Stomach (tissue), 9 donors: ENCODE measurements around the gene SPINT4. TPM values are rescaled to one million over a fixed set of nuclear protein-coding genes. Genes with fewer than 3 reads are reported as not detected.
"Not testable (repeated sequence)": the region's sequence is repeated elsewhere in the genome, so short reads cannot be mapped to it uniquely, and the experiment has no call there.

Source experiments
- DNase-seq, 2 donors: peaks; one replicate each; pipeline versions ENCODE4 v3.0.0 to v3.0.0-alpha.2; 2013 to 2019
- H3K27ac ChIP-seq, 5 donors: fragments of 200-600 bp in 4 of 5; sonication (generic) in 4 of 5; one replicate each; pipeline ENCODE4 v1.5.1; 2013 to 2019; ENCODE audit warnings: mild to moderate bottlenecking in 1 of 5, moderate library complexity in 1 of 5
- H3K27me3 ChIP-seq, 3 donors: fragments of 200-600 bp; sonication (generic); one replicate each; pipeline ENCODE4 v1.5.1; 2017 to 2019; ENCODE audit warnings: mixed run types in 1 of 3
- H3K36me3 ChIP-seq, 4 donors: fragments of 200-600 bp; sonication (generic); 1 replicate in 3 of 4; 2 replicates in 1 of 4; pipeline ENCODE4 v1.5.1; 2016 to 2019
- H3K4me1 ChIP-seq, 4 donors: fragments of 200-600 bp; sonication (generic); one replicate each; pipeline ENCODE4 v1.5.1; 2016 to 2019
- H3K4me3 ChIP-seq, 4 donors: fragments of 200-600 bp; sonication (generic) in 3 of 4; one replicate each; pipeline ENCODE4 v1.5.1; 2016 to 2019; ENCODE audit warnings: mild to moderate bottlenecking in 1 of 4
- H3K9me3 ChIP-seq, 4 donors: fragments of 200-600 bp; sonication (generic); one replicate each; pipeline ENCODE4 v1.5.1; 2016 to 2019
- CTCF ChIP-seq, 7 experiments: fragments of 450-650 bp in 4 of 7; fragments of 200-600 bp in 3 of 7; sonication (generic) in 3 of 7; IDR thresholded peaks; one replicate each; pipeline ENCODE4 v1.5.1; 2016 to 2019; ENCODE audit warnings: antibody characterized with exemption in 7 of 7, control low read depth in 2 of 7, mild to moderate bottlenecking in 1 of 7
- EP300 ChIP-seq: sonication (generic); formaldehyde crosslinking; IDR thresholded peaks from one replicate; pipeline ENCODE4 v1.6.1; 2017; ENCODE audit warnings: antibody characterized with exemption
- POLR2A ChIP-seq, 4 donors: fragments of 450-650 bp; IDR thresholded peaks; one replicate each; pipeline ENCODE4 v1.6.1; 2016; ENCODE audit warnings: antibody characterized with exemption in 4 of 4, control low read depth in 2 of 4, mild to moderate bottlenecking in 1 of 4, moderate library complexity in 1 of 4
- POLR2AphosphoS5 ChIP-seq, 3 donors: sonication (generic); formaldehyde crosslinking; IDR thresholded peaks; one replicate each; pipeline ENCODE4 v1.6.1; 2016; ENCODE audit warnings: antibody characterized with exemption in 3 of 3
- WGBS, 5 donors: extraction: QIAGEN DNeasy Blood & Tissue Kit in 3 of 5; methylation state at CpG; one replicate each; pipeline versions ENCODE4 v1.1.5 to v1.1.7; 2013 to 2018; 5-methylcytosine and 5-hydroxymethylcytosine counted together
- intact Hi-C: fragments of 100-400 bp; cut with DNase I; formaldehyde crosslinking; loops from one replicate; pipeline ENCODE4 v1.15.1; 2023; ENCODE audit warnings: low total_unique reads
- polyA plus RNA-seq, 3 donors: library from polyadenylated mRNA; stranded (reverse); fragments of 200-250 nt; gene quantifications; one replicate each; pipeline ENCODE4 v1.2.3, GENCODE V29; 2013
- total RNA-seq, 5 donors: library from RNA; depleted of rRNA; stranded (reverse); fragments of >200 nt; gene quantifications; one replicate each; pipeline versions ENCODE4 v1.1.0 to v1.2.3, GENCODE V29; 2014 to 2016
- donor health status: healthy with polysubstance abuse.
- donor health status: Bipolar disorder and iron deficiency.
- donor health status: healthy.

Gene SPINT4
- total and polyA plus RNA-seq, 8 donors, result not detected

- 88 to 92% (median 90%) methylated on average over 2 of the region's 2 CpGs for WGBS, 5 donors
- no peaks in the 10 kb centered on the region for H3K36me3 ChIP-seq
- DNase-seq, result no peak
- H3K27me3 ChIP-seq, result no peaks in the 10 kb centered on the region
- H3K9me3 ChIP-seq, result no peaks in the 10 kb centered on the region
- TF ChIP-seq EP300 (no peak), POLR2A (IDR thresholded peaks at IDR 0.05) (no peak), POLR2AphosphoS5 (IDR thresholded peaks at IDR 0.05) (no peak), CTCF (IDR thresholded peaks at IDR 0.05) (no peak)
- no peak overlapping the region for H3K4me3 ChIP-seq
- H3K4me1 ChIP-seq, result no peaks in the 10 kb centered on the region
- H3K27ac ChIP-seq, result no peak overlapping the region
- intact Hi-C loops, result no loop called here
These were observed 26.7 kb upstream of the SPINT4 start for GRCh38 chr20:45695496-45695895.

- Histone ChIP-seq H3K9me3 (no peaks in the 10 kb centered on the region), H3K27ac (no peak overlapping the region), H3K27me3 (no peaks in the 10 kb centered on the region), H3K4me1 (no peaks in the 10 kb centered on the region), H3K4me3 (no peak overlapping the region), H3K36me3 (no peaks in the 10 kb centered on the region)
- 34 to 57% (median 47%) methylated on average over 4 of the region's 4 CpGs for WGBS, 5 donors
- intact Hi-C loops, result no loop called here
- DNase-seq, result no peak
- TF ChIP-seq CTCF (IDR thresholded peaks at IDR 0.05) (no peak), POLR2AphosphoS5 (IDR thresholded peaks at IDR 0.05) (no peak), POLR2A (IDR thresholded peaks at IDR 0.05) (no peak), EP300 (no peak)
These were observed 21.0 kb upstream of the SPINT4 start for GRCh38 chr20:45701104-45701503.

- Histone ChIP-seq H3K4me3 (no peak within 1 kb of the TSS), H3K27ac (no peak within 1 kb of the TSS), H3K9me3 (no peaks in the 10 kb centered on the region), H3K4me1 (no peaks in the 10 kb centered on the region), H3K36me3 (no peaks in the 10 kb centered on the region), H3K27me3 (no peaks in the 10 kb centered on the region)
- WGBS, 5 donors, result 37 to 62% (median 47%) methylated on average over 4 of the region's 4 CpGs
- DNase-seq, result peak in 1 of 2 donors; percentile 7
- no peak for TF ChIP-seq POLR2AphosphoS5 (IDR thresholded peaks at IDR 0.05)
- TF ChIP-seq CTCF (IDR thresholded peaks at IDR 0.05), result no peak
- TF ChIP-seq EP300, result no peak
- no peak for TF ChIP-seq POLR2A (IDR thresholded peaks at IDR 0.05)
- intact Hi-C loops, result no loop called here
These were observed 20.3 kb upstream of the SPINT4 start, which contains the start of gene WFDC13 for GRCh38 chr20:45701873-45702272. WFDC13 (plus strand) TSS chr20:45702038; CDS start chr20:45702124, 86 bp downstream.

DNA sequence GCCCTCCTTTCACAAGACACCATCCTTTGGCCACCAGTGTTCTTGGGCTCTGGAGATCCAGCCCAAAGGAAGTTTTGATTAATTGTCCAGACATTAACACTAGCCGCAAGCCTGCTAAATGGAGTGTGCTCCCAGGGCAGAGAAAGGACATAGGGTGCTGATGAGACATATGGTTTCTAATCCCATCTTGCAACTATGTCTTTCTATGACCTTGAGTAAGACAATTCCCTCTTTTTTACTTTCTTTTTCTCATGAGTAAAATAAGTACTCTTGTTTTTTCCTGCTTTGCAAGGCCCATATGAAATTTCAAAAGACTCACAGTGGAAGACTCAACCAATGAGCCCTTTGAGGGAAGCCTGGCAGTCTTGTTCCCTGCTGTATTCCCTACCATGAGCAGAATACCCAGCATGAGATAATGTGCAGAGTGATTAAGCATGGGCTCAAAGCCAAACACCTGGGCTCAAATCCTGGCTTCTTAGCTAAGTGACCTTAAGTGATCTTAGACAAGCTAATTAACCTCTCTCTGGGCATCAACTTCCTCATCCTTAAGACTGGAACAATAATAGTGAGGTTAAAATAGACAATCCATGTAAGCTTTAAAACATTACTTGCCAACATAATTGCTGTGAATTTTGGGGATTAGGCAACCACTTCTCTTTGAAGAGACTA lies 17.0 kb upstream of the SPINT4 start, which contains the start of gene WFDC10B:
Gene WFDC10B, minus strand, starts transcription at position 51 of the 669 bp plus-strand sequence. CDS start 19,027 bp downstream, outside the sequence.
- 78 to 96% (median 90%) methylated on average over 1 of the region's 1 CpG for WGBS, 5 donors
- peaks cover 0 to 5% (median 4%) of the 10 kb centered on the region in 3 donors for H3K27me3 ChIP-seq
- H3K27ac ChIP-seq, result no peak within 1 kb of the TSS
- TF ChIP-seq POLR2A (IDR thresholded peaks at IDR 0.05), result no peak
- no peak for TF ChIP-seq EP300
- TF ChIP-seq CTCF (IDR thresholded peaks at IDR 0.05), result no peak
- no peak for TF ChIP-seq POLR2AphosphoS5 (IDR thresholded peaks at IDR 0.05)
- DNase-seq, result peak in 1 of 2 donors; percentile 10
- intact Hi-C loops, result no loop called here
- no peaks in the 10 kb centered on the region for H3K36me3 ChIP-seq
- no peak within 1 kb of the TSS for H3K4me3 ChIP-seq
- H3K4me1 ChIP-seq, result no peaks in the 10 kb centered on the region
- H3K9me3 ChIP-seq, result no peaks in the 10 kb centered on the region

GRCh38 chr20:45716141-45716688 lies 5.9 kb upstream of the SPINT4 start:
- peak in 1 of 2 donors; percentile 2 for DNase-seq
- H3K4me3 ChIP-seq, H3K9me3 ChIP-seq, H3K36me3 ChIP-seq, H3K4me1 ChIP-seq, intact Hi-C loops, H3K27ac ChIP-seq: not testable (repeated sequence)
- peaks cover 0 to 11% (median 0%) of the 10 kb centered on the region in 3 donors for H3K27me3 ChIP-seq
